Gastrocnemius medialis (tissue), 4 donors: Measurements from ENCODE around the gene ITGA11.

Source experiments
- CTCF ChIP-seq, 5 experiments: fragments of 450-650 bp in 3 of 5; fragments of 200-600 bp in 2 of 5; sonication (generic) in 2 of 5; IDR thresholded peaks in 4 of 5; conservative IDR thresholded peaks in 1 of 5; 1 replicate in 4 of 5; 2 replicates in 1 of 5; pipeline ENCODE4 v1.5.1; 2016 to 2019; ENCODE audit warnings: antibody characterized with exemption in 5 of 5, mild to moderate bottlenecking in 3 of 5, moderate library complexity in 3 of 5
- POLR2A ChIP-seq, 2 donors: fragments of 450-650 bp; IDR thresholded peaks; one replicate each; pipeline ENCODE4 v1.6.1; 2017; ENCODE audit warnings: antibody characterized with exemption in 2 of 2, mild to moderate bottlenecking in 2 of 2, moderate library complexity in 2 of 2

DNA sequence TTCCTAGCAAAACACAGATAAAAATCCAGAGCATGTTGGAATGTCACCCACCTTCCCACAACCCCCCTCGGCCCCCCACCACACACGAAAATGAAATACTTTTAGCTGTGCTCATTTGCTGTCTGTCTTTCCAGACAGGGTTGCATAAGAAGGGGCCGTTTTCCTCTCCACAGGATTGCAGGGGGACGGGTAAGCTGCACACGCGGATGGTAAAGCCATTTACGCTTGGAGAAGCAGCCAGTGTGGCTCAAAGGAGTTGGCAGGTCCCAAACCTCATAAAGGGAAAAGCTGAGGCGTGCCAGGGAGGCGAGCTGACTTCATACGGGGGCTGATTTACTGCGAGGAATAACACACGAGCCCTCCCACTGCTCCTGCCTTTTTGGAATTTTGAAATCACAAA is 47.4 kb upstream of the ITGA11 start:
- TF ChIP-seq POLR2A (IDR thresholded peaks at IDR 0.05) (no peak), CTCF (IDR thresholded peaks at IDR 0.05 in 4 of 5, conservative IDR thresholded peaks at IDR 0.05 in 1 of 5) (no peak)
